HG03066 (cell line): ENCODE measurements around the gene F2.
"Not testable (repeated sequence)": the region's sequence is repeated elsewhere in the genome, so short reads cannot be mapped to it uniquely, and the experiment has no call there.

ENCODE experiments used
- ATAC-seq: cut with Tn5 transposase; IDR thresholded peaks from one replicate; pipeline ENCODE4 v1.9.1; 2021; ENCODE audit warnings: low read depth; ENCODE audit not compliant: unreplicated experiment

Gene F2

GRCh38 chr11:46682773-46683752, 36.0 kb upstream of the F2 start:
- no peak for ATAC-seq

GRCh38 chr11:46684367-46684766, 34.6 kb upstream of the F2 start:
- no peak for ATAC-seq

GRCh38 chr11:46686886-46687795, 31.9 kb upstream of the F2 start:
- no peak for ATAC-seq

DNA sequence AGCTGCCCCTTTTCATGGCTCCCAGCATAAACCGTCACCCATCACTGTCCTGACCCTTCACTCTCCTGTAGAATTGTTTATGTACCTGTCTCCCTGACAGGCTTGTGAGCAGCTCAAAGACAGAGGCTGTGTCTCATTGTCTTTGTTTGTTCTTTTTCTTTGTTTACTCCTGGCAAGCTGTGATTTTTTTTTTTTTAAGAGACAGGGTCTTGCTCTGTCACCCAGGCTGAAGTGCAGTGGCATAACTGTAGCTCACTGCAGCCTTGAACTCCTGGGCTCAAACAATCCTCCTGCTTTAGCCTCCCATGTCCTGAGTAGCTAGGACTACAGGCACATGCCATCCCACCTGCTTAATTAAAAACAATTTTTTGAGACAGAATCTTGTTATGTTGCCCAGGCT, 28.3 kb upstream of the F2 start:
- ATAC-seq: no peak

DNA sequence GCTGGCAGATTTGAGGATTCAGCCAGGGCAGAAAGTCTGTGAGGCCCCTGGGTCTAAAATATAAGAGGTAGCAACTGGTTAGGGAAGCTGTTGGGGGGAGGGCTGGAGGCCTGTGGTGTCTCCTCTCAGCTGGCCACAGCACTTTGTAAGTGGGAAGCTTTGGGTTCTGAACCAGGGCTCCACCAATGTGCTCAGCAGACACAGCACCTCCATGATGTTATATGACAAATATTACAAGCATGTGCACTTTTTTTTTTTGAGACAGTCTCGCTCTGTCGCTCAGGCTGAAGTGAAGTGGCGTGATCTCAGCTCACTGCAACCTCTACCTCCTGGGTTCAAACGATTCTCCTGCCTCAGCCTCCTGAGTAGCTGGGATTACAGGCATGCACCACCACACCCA, 26.6 kb upstream of the F2 start:
- no peak for ATAC-seq

- ATAC-seq: no peak
Measured at GRCh38 chr11:46693597-46694012, 25.4 kb upstream of the F2 start.

- ATAC-seq: no peak
Measured at GRCh38 chr11:46694072-46694471, 24.9 kb upstream of the F2 start.

DNA sequence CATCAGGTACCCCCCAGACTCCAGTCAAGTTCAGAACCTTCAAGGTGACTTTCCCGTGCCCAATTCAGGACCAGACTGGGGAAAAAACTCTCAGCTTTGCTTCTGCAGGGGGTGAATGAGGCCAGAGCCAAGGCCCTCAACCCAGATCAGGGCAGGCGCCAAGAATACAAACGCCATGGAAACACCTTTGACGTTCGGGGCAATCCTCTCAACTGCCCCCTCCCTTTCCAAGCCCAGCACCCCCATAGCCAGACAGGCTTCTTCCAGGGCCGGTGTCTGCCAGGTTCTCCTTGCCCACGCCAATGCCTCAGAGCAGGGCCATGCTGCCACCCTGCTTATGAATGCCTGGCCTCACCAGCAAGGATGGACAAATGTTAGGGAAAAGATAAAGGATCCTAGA, 24.4 kb upstream of the F2 start:
- no peak for ATAC-seq

DNA sequence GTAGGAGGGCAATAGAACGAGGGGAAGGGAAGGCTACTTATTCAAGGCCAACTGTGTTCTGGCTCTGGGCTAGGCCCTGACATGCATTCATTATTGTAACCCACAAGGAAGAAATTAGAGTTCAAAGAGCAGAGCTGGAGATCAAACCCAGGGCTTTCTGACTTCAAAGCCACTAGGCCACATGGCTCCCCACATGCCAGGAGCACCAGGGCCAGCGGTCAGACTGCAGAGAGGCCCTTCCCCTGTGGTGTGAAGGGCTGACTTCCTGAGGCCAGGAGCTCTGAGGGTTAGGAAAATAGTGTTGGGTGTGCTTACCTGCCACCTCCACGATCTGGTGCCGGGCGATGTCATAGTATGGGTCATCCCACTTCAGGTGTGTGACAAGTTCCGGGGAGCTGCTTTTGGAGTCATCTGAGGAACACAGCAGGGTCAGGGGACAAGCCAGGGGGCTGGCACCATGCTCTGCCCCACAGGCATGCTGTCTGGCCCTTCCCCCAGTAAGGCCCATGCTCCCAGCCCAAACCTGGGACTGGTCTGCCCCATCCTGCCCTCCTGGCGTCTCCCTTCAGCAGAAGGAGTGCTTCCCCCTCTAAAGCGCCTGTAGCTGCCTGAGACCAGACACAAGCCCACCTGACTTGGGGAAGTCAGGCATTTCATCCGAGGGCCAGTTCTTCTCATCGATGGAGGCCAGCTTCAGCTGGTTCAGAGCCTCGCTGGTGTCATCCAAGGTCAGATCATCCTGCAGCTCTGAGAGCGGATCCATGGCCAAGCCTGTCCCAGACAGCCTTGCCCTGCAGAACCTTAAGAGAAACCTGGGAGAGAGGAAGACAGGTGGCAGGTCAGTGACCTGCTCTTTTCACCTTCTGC, 23.4 kb upstream of the F2 start:
- no peak for ATAC-seq

DNA sequence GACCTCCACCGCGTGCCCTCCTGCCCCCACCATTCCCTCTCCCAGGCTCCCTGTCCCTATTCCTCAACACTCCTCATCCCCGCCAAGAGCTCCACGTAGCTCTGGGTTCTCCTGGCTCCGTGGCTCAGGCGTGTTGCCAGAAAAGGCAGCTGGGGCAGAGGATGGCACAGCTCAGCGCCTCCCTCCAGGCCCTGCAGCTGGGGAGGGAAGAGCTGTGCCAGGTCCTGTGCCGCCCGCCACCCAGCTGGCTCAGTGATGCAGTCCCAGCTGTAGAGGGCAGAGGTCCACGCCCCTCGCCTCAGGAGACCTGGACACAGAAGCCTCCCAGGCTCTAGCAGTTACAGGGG, 22.8 kb upstream of the F2 start:
- ATAC-seq: no peak

GRCh38 chr11:46697303-46697702, 21.7 kb upstream of the F2 start:
- ATAC-seq: no peak

DNA sequence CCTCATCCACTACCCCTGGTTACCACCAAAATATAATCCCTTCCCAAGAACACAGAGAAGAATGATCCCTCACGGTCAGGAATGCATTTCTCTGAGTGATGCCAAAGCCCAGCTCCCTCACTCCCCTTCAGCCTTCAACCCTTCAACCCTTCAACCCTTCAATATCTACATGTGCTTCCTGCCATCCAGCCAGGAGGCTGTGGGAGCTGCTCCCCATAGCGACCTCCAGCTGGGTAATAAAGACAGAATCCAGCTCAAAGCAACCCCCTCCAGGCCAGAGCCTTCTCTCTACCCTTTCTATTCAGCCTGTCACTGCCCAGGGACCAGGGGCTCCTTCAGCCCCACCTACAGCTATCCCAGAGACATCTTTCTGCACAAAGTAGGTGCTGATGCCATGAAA, 21.3 kb upstream of the F2 start:
- ATAC-seq: no peak

DNA sequence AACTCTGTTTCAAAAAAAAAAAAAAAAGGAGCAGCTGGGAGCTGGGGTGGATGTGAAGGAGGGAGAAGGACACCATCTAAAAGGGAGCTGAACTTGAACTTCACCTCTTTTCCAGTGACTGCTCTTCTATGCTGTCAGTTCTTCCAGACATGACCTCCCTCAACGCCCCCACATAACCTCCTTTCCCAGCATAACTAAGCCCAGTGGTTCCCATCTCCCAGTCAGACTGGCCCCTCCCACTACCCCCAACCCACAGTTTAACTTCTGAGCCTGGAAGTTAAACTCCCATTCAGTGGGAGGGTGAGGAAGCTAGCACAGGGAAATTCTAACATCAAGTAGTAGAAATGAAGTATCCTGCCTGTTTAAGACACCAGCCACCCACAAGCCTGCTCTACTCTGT, 20.4 kb upstream of the F2 start:
- ATAC-seq: no peak

GRCh38 chr11:46700241-46701077, 18.6 kb upstream of the F2 start, which contains the start of the genes ARHGAP1 and ZNF408:
TSS of gene ARHGAP1 (minus strand) at chr11:46700619. CDS start at chr11:46696107, 4,512 bp downstream.
TSS of gene ZNF408 (plus strand) at chr11:46701031. CDS start at chr11:46701048, 17 bp downstream.
- ATAC-seq: peak; percentile 92

- no peak for ATAC-seq
Measured at GRCh38 chr11:46701078-46701654, 17.8 kb upstream of the F2 start.

GRCh38 chr11:46705070-46705688, 13.8 kb upstream of the F2 start:
- ATAC-seq: no peak

DNA sequence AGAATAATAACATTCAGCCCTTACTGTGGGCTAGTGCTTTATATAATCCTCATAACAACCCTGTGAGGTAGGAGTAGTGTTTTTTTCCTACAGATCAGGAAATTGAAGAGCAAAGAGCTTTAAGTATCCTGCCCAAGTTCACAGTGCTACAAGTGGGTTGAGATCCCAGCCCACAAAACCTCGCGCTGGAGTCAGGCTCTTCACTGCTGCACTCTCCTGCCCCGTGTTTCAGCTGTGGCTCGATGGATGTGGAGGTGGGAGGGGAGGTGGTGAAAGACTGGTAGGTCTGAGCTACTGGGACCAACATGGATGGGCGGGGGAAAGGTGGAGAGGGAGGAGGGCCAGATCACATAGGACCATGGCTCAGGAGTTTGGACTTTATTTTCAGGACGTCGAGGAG, 12.1 kb upstream of the F2 start:
- ATAC-seq: no peak

DNA sequence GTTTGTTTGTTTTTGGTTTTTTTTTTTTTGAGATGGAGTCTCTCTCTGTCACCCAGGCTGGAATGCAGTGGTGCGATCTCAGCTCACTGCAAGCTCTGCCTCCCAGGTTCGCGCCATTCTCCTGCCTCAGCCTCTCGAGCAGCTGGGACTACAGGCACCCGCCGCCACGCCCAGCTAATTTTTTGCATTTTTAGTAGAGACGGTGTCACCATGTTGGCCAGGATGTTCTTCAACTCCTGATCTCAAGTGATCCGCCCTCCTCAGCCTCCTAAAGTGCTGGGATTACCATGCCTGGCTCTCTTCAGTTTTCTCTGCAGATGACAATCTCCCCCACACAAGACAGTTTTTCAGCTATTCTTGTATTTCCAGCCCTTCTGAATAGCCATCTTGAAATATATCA, 9.7 kb upstream of the F2 start:
- not testable (repeated sequence) for ATAC-seq

DNA sequence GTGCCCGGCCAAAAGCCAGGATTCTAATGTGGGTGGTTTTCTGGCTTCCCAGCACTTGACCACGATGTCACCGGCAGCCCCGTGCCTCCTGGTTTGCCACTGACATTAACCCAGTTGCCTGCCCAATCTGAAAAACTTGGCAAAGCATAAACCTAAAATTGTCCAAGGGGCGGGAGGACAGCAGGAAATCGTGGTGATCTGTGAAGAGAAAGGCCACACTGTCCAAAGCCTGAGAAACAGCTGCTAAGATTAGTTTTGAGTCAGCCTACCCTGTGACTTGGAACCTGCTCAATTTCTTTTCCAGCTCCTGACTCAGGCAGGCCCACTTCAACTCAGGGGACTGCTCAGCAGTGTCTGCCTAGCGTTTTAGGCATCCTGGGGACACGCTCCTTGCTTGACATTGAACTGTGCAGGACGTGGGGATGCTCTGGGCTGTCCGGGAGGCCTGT, 8.2 kb upstream of the F2 start:
- ATAC-seq: no peak
